TTC549 (cell line): ENCODE data around the gene BLTP3B.

Experiments used
- FAIRE-seq: peaks from 2 replicates; lab custom pipeline; 2012; peaks lifted over from hg19 to GRCh38; lab: Jason Lieb, UNC

BLTP3B gene

DNA sequence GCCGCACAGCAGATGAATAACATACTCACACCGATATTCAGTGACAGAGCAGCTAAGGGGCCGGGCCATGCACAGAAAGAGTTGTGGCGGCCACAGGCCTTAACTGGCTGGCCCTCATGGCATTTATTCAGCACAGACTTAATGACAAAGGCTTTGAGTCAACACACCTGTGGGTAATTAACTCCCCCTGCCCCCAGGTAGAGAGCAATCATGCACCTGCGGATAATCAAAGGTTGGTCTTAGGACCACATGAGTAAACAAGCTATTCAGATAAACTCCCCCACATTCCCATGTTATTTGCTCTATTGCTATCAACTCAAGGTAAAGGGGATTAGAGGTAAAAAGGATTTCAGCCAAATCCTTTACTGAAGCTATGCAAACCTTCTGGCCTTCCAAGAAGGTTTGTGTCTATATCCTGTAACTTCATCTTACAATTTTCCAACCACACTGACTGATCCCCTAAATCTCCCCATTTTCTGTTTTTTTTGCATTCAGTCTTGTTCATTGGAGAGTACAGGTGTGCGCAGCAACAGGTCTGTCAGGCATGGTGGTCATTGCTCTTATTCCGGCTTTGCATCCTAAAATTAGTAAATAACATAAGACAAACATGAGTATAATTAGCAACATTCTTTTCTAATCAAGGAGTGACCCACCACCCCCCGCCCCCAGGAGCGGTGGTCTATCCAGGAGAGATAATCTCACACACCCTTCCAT, 16.9 kb upstream of the BLTP3B start:
- no peak for FAIRE-seq

DNA sequence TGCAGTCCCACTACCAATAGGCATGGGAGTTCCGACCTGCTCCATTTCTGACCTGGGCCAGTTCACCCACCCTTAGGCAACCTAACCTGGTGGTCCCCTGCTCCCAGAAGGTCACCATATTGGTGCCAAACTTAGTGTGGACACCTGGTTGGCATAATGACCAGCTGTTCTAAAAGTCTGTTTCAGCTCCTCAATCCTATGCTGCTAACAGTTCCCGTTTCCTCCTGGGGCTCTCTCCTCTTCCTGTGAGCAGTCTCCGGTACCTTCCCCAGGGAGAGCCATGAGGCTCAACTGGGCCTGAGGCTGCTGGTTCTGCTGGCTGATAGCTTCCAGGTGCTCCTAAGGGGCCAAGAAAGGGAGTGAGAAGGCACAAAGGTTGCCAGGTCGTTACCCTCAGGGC, 15.9 kb upstream of the BLTP3B start:
- no peak for FAIRE-seq

DNA sequence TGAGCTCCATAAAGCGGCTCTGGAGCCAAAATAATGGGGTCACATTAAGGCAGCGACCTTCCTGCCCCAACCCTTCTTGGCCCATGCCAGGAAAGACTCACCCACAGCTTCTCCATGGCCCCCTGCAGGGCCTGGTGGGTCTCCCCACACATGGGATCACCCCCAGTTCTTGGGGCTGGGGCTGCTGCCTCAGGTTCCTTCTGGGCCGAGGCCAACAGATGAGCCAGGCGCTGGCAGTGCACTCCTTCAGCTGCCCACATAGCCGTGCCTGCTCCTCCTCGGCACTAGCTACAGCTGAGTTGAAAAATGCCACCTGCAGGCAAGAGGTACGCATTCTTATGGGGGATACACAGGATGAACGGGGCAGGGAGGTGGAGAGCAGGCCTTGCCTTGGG, 14.8 kb upstream of the BLTP3B start:
- FAIRE-seq: no peak

DNA sequence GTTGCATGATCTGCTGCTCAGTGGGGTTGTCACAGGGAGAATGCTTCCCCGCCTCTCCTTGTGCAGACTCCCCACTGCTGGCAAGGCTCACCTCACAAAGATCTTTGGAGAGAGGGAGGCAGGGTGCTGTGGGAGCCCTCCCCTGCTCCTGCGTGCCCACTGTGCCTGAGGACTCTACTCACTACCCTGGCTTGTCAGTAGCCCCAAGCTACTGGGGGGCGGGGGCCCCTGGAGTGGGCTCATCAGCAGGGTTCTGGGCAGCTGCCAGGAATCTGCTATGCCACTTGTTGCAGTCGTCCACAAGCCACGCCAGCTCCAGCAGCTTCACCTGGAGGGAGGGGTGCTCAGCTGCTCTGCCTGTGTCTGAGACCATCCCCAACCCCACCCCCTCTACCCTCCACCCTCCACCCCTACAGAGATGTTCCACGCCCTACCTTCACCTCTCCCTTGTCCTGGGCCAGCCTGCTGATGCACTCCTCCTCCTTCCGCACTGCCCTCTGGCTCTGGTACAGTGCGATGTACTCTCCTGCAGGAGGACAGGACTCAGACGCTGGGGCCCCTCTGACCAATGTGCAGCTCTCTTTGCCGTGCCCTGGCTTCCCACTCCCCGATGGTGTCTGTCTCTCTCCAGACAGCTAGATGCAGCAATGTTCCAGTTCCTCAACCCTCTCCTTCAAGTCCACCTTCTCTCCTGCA, 14.2 kb upstream of the BLTP3B start:
- FAIRE-seq: no peak

DNA sequence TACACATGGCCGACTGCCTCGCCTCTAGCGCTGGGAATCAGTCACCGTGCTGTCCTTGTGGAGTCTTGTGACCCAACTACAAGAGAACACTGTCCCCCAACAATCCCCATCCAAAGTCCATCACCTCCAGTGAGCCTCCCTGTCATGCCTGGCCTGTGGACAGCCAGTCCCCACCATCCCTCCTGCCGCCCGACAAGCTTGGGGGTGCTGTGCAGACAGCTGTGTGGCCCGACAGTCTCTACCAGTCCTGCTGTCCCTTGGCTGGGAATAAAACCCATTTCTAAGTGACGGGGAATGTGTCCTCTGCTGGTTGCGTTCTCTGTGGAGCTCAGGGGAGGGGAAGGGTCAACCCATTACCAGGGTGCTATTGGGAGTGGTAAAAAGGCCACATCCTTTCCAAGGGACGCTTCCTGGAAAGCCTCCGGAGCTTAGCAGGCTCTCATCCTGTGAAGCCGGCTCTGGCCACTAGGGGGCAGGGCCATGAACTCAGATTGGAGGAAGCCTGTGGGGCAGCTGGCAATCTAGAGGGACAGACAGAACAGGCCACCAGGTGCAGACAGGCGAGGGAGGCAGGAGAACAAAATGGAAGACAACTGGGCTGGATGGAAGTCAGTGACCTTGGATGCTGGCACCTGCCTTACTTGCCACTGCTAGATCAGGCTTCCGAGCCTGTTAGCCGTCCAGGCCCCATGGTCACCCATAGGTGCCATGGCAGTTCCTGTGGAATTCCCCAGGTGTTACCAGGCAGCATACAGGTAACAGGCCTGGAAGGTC, 12.0 kb upstream of the BLTP3B start:
- no peak for FAIRE-seq

DNA sequence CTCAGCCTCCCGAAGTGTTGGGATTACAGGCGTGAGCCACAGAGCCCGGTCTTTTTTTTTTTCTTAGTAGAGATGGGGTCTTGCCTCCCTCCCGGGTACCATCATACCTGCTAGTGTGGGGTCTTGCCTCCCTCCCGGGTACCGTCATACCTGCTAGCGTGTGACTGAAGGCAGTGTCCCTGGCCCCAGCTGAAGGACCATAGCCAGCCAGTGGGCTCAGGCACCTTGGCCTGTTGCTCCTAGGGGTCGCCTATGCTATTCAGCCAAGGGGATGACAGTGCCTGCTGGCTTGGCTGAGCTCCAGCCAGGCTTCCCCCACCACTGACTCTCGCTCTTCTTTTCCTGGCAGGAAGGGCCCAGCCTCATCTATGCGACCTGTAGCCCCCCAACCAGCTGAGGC, 10.5 kb upstream of the BLTP3B start:
- no peak for FAIRE-seq

DNA sequence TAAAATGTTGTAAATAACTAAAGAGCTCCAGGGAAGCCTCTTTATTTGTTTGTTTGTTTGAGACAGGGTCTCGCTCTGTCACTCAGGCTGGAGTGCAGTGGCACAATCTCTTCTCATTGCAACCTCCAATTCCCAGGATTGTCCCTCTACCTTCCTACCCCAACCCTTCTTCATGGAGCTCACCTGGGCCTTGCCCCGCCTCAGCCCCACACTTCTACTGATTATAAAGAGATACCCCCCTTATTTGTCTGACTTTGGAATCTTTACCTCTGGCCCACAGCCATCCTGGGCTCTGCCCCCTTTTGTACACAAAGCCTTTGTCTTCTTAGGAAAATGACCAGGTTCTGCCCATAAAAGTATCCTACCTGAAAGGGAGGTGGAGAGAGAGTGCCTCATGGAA, 9.1 kb upstream of the BLTP3B start:
- no peak for FAIRE-seq

DNA sequence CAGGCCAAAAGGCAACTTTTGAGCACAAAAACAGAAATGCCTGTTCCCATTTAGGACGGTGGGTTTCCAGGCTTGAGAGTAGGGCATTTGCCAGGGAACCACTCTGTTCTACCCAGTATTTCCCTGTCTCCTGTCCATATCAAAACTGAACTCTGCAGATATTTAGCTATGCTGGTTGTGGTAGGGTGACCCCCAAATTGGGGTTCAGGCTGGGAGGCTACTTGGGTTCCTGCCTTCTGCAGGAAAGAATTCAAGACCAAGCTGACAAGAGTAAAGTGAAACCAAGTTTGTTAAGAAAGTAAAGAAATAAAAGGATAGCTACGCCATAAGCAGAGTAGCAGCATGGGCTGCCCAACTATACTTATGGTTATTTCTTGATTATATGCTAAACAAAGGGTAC, 3.6 kb upstream of the BLTP3B start:
- FAIRE-seq: no peak

DNA sequence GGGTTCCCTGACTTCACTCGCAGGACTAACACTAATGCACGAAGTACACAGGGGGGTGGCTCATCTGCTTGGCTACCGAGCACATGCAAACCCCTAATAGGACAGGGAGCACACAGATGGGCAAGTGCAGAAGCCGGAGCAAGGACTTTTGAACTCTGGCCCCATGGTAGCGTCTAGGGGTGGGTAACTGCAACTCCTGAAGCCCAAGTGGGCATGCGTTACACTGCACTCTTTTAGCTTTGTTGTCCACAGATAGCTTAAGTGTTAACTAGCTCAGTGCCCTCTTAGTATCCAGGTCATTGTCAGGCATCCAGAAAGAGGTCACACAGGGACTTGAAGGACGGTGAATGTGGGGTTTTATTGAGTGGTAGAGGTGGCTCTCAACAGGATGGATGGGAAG, 3.0 kb upstream of the BLTP3B start:
- no peak for FAIRE-seq

DNA sequence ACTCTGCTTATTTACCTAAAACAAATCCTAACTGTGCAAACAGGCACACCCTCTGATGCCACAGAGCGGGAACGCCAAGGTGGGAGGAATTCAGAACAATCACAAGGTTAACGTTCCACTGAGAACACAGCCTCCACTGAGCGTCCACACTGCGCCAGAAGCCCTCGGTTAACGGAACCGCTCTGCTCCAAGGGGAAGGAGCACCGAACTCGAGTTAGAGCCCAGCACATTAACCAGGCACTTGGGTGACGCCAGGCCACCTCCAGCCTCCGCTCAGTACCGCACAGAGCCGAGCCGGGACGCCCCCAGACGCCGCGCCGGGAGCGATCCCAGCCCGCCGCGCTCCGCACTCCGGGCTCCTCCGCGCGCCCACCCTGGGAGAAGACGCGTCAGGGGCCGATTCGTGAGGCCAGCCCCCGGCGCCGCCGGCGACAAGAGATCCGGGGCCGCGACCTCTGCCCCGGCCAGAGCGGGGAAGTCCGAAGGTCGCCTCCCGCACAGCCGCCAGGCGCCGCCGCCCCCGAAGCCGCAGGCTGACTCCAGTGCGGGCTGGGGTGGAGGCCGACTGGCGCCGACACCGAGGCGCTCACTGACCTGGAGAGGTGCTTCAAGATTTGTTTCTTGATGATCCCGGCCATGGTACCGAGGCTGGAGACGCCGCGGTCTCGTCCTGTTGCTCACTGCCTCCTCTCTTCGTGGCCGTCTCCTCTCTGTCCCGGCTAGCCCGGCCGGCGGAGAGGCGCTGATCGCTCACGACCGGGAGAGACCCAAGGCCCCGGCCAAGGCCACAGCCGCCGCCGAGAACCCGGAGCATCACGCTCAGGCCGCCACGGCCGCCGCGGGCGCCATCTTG, 450 bp downstream of the BLTP3B start:
- FAIRE-seq: no peak

DNA sequence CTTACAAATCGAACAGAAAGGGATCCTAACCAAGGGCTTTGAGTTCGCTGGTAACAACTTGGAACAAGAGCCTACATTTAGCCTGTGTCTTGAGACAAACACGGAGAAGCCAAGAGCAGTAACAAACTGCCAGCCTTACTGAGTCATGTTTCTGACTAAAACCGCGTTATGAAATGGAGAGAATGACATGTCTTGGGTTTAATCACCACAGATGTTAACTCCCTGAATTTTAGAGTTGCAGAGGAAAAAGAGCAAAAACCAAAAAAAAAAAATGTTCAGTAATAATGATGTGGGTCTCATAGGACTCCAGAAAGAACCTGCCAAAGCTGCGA, 1.0 kb downstream of the BLTP3B start:
- no peak for FAIRE-seq

DNA sequence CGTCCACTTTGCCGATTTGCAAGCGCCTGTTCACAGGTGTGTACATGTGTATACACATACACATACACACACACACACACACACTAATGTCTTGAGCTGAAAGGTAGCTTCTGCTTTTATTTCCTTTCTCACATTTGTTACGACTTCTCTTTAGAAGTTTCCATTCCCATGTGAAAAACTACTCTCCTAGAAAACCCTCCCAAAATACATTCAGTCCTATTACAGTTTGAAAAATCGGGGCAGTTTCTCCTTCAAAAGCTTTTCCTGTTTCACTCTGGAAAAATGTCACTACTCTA, 3.9 kb downstream of the BLTP3B start:
- FAIRE-seq: no peak

DNA sequence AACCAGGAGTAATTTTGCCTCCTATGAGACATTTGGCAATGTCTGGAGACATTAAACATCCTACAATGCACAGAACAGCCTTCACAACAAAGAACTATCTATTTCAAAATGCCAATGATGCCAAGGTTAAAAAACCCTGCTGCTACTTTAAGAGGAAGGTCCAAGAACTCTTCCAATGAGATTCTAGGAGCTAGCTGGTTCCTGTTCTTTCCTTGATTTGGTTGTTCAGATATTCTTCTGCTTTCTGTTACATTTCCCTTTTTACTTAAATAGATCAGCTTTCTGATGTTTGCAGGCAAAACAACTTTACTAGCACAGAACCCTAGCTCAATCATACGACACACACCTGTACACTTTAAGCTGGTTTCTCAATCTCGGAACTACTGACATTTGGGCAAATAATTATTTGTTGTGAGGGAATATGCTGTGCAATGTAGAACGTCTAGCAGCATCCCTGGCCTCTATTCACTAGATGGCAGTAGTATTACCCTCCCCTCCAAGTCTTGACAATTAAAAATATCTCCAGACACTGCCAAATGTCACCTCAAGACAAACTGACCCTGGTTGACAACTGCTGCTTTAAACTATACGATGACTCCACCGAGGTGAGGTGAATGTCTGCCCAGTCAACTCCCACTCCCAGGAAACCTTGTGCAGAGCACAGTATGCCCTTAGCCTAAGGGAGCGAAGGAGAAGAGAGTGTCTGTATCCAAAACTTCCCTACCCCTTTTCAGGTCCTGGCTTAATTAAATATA, 4.4 kb downstream of the BLTP3B start:
- FAIRE-seq: no peak

DNA sequence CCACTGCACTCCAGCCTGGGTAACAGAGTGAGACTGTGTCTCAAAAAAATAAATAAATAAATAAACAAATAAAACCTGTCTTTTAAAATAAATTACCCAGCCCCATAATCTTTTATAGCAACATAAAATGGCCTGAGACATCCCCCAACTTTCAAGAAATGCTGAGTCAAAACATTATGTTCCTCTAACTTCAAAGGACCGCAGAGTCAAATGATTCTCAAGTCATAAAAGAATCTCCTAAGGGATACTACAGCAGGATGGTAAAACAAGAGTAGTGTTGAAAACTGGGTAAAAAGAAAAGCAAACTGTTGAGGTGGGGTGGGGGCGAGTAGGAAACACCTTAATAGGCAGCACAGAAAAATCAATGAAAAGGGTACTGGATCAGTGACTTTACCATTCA, 9.5 kb downstream of the BLTP3B start:
- FAIRE-seq: no peak

DNA sequence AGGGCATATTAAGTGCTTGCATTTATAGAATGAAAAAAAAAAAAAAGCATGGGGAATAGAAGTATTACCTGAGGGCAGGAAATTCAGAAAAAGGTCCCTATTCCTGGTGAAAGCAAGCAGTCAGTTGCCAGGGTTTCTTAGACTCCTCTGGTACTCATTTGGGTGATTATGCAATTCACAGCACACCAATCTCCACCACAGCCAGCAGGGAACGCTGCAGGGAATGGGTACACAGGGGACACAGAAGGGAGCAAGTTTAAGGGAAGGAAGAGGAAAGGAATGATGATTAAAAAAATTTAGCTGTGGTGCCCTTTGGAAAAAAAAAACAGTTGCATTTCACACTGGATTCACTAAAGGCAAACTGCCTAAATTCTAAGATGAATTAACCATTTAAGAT, 14.2 kb downstream of the BLTP3B start:
- FAIRE-seq: no peak

DNA sequence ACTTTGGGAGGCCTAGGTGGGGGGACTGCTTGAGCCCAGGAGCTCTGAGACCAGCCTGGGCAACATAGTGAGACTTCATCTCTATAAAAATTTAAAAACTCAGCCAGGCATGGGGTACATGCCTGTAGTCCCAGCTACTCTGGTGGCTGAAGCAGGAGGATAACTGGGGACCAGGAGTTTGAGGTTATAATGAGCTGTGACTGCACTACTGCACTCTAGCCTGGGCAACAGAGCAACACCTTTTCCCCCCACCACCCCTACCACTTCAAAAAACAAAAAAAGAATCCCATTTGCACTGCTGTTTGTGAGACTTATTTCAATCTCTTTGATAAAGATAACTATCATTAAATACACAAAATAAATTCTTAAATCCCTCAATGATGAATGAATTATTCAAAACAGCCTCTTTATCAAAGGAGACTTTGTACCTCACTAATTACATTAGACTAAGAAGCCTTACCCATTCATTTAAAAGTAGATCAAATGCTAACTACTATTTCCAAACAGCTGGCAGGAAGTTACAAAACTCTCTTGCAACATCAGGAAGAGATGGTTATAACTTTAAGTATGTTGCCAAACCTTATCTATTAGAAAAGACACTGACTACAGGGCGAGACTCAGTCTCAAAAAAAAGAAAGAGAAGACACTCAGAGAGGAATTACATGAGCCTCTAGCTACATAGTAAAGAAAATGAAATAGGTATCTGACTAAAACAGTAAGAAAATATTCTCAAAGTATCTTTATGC, 14.7 kb downstream of the BLTP3B start:
- no peak for FAIRE-seq

DNA sequence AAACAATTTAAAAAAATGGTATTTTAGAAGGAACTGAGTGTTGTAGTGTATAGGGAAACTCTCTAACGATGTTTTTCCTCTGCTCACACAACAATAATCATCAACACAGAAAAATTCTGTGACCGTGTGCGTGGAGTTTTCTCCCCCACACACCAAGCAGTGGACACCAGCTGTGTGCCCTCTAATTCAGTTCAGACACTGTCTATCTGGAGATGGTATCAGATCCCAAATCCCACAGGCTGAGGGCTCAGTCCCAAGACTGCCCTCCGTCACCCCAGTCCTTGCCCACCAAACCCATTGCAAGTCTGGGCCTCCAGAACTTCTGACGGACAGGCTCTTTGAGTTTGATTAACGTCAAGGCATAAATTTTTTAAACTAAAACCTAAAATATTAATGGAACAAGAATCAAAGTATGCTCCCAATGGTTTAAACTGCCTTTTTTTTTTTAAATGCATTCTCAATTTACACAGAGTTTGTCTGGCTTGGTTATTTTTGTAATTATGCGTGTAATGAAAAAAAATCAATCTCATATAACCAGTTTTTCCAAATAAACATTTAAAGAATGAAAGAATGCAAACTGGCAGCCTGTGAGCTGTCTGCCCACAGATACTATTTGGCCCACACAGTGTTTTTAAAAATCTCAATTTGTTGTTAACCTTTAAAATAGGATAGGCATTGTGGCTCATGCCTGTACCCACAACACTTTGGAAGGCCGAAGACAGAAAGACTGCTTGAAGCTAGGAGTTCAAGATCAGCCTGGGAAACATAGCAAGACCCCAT, 19.2 kb downstream of the BLTP3B start:
- FAIRE-seq: no peak

DNA sequence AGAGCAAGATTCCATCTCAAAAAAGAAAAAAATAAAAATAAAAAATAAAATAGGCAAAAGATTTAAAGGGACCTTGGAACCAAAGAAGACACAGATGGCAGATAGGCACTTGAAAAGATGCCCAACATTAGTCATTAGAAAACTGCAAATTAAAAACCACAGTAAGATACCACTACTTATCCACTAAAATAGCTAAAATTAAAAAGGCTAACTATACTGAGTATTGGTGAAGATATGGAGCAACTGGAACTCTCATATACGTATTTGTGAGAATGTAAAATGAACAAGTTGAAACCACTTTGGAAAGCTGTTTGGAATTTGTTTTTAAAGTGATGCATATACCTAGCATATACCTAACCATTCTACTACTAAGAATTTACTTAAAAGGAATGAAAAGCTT, 22.3 kb downstream of the BLTP3B start:
- FAIRE-seq: no peak

DNA sequence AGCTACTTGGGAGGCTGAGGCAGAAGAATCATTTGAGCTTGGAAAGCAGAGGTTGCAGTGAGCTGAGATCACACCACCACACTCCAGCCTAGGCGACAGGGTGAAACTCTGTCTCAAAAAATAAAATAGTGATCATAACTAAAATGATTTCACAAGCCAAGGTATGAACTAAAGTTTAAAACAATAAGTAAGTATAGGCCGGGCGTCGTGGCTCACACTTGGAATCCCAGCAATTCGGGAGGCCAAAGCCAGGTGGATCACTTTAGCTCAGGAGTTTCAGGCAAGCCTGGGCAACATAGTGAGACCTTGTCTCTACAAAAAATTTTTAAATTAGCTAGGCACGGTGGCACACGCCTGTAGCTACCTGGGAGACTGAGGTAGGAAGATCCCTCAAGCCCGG, 27.4 kb downstream of the BLTP3B start:
- FAIRE-seq: no peak

DNA sequence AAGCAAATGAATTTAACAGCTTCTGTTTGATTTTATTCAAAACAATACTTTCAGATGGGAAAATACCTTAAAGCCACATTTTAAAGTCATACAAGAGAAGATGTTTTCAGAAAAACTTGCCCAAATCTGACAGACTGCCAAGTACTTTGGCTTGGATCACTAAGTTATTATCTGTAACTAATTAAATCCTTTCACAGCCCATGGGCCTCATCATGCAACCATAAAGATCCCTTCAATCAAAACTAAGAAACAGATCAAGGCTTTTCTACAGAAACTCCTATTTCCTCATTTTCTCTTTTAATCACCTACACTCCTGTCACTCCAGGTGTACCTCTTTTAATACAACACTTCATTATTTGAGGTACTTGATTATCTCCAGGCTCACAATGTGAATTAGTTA, 28.1 kb downstream of the BLTP3B start:
- no peak for FAIRE-seq

DNA sequence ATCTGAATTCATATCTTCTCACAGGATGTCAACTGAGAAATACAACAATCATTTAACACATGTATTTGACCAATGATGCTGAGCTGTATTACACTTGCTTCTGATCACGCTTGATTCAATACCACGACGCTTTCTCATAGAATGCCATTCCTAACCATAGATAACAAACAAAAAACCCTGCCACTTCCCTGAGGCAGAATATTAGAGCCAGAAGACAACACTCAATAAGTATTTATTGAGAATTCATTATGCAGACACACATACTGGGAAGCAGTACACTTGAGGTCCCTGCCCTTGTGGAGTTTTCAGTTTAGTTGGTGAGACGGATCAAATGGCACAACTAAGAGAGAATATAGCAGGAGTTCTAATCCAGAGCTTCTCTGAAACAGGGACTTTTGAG, 32.4 kb downstream of the BLTP3B start:
- no peak for FAIRE-seq
